OCI-M1 (cell line): ENCODE data around the gene PKD2L1.
A peak's percentile ranks its signal among the peaks of the same experiment; 100 is the strongest.

ENCODE experiments used
- DNase-seq: peaks from one replicate; lab custom pipeline; 2025; lab: John Stamatoyannopoulos, UW

The PKD2L1 gene

GRCh38 chr10:100356067-100357017 is 26.3 kb upstream of the PKD2L1 start:
- DNase-seq = peak; percentile 27

- no peak for DNase-seq
These were observed 25.1 kb upstream of the PKD2L1 start for GRCh38 chr10:100355086-100355485.

GRCh38 chr10:100353770-100354485 is 23.9 kb upstream of the PKD2L1 start:
- no peak for DNase-seq

- DNase-seq = no peak
These were observed 21.0 kb upstream of the PKD2L1 start for GRCh38 chr10:100350914-100351485.

GRCh38 chr10:100349672-100350071 is 19.6 kb upstream of the PKD2L1 start:
- DNase-seq = no peak

GRCh38 chr10:100349087-100349486 is 19.1 kb upstream of the PKD2L1 start:
- no peak for DNase-seq

- DNase-seq = no peak
These were observed 18.4 kb upstream of the PKD2L1 start for GRCh38 chr10:100348389-100348927.

- DNase-seq = peak; percentile 48
These were observed 17.7 kb upstream of the PKD2L1 start for GRCh38 chr10:100347568-100348195.

- peak; percentile 97 for DNase-seq
These were observed 16.9 kb upstream of the PKD2L1 start, which contains the start of gene SCD for GRCh38 chr10:100346765-100347567. SCD (plus strand) TSS chr10:100347233; CDS start chr10:100347505, 272 bp downstream.

- DNase-seq = peak; percentile 86
These were observed 16.3 kb upstream of the PKD2L1 start for GRCh38 chr10:100346351-100346764.

- peak; percentile 55 for DNase-seq
These were observed 15.7 kb upstream of the PKD2L1 start for GRCh38 chr10:100345570-100346330.

- DNase-seq = no peak
These were observed 14.3 kb upstream of the PKD2L1 start for GRCh38 chr10:100344241-100344788.

GRCh38 chr10:100342627-100342972 is 12.6 kb upstream of the PKD2L1 start:
- no peak for DNase-seq

GRCh38 chr10:100341953-100342626 is 12.1 kb upstream of the PKD2L1 start:
- peak; percentile 88 for DNase-seq

- DNase-seq = no peak
These were observed 11.2 kb upstream of the PKD2L1 start for GRCh38 chr10:100340948-100341847.

- no peak for DNase-seq
These were observed 9.2 kb upstream of the PKD2L1 start for GRCh38 chr10:100339236-100339635.

GRCh38 chr10:100338434-100339036 is 8.5 kb upstream of the PKD2L1 start:
- DNase-seq = peak; percentile 91

GRCh38 chr10:100334762-100335161 is 4.7 kb upstream of the PKD2L1 start:
- DNase-seq = no peak
